HL-60 (cell line): Measurements from ENCODE around the gene NALCN.

ENCODE experiments used
- CTCF ChIP-seq: IDR thresholded peaks from one replicate; pipeline ENCODE4 v1.5.1; 2011; ENCODE audit warnings: low read length, control low read depth, inconsistent platforms; ENCODE audit not compliant: insufficient read depth
- GABPA ChIP-seq: IDR thresholded peaks from 2 replicates; pipeline ENCODE4 v1.6.1; 2012; ENCODE audit warnings: low read depth
- POLR2AphosphoS5 ChIP-seq: IDR thresholded peaks from 2 replicates; pipeline ENCODE4 v1.6.1; 2012; ENCODE audit warnings: low read depth
- REST ChIP-seq: IDR thresholded peaks from 2 replicates; pipeline ENCODE4 v1.6.1; 2012; ENCODE audit warnings: low read depth; ENCODE audit not compliant: insufficient replicate concordance
- SPI1 ChIP-seq: IDR thresholded peaks from 2 replicates; pipeline ENCODE4 v1.6.1; 2012; ENCODE audit warnings: low read depth, mild to moderate bottlenecking, borderline replicate concordance

DNA sequence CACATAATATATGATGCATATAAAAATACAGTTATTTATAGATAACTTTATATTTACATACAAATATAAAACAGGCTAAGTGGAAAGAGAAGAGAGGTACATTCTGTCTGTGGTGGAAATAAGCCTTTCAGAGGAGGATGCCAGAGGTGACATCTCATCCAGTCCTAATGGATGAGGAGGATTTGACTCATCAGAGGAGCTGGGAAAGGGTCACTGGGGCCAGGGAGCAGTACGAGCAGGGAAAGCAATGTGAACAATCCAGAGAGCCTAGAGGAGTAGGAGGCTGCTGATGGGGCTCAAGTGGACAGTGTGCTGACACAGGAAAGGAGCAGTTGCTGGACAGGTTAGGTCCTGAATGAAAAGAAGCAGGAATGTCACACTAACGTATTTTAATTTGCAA lies 18.6 kb downstream of the NALCN start:
- TF ChIP-seq REST (no peak), CTCF (no peak), POLR2AphosphoS5 (no peak), SPI1 (no peak), GABPA (no peak)
